K562 (cell line): Measurements from ENCODE around the gene PMVK. TPM values are rescaled to one million over a fixed set of nuclear protein-coding genes. Genes with fewer than 3 reads are reported as not detected.

Experiments
- ATAC-seq: fragments of 200-7000 bp; cut with Tn5 transposase; 3 replicates; pipeline ENCODE4 v1.9.1; 2020; ENCODE audit warnings: moderate library complexity
- BruUV-seq: library from RNA; stranded (reverse); fragments of 400-500 nt; replicated peaks from 2 replicates; lab custom pipeline; 2021; lab: Mats Ljungman, UMichigan
- CTCF ChIA-PET: fragments of 300-600 bp; formaldehyde crosslinking; extraction: SDS; loops from one replicate; lab custom pipeline; 2021; ENCODE audit warnings: low intra/inter-chr PET ratio; lab: Yijun Ruan, JAX
- POLR2A ChIA-PET: fragments of 300-600, 350-650 bp; sonication (Branson Sonifier 250); formaldehyde crosslinking; extraction: SDS; loops from one replicate; lab custom pipeline; 2021; ENCODE audit warnings: antibody characterized with exemption, inconsistent platforms; lab: Yijun Ruan, JAX
- DNase-seq, 4 experiments: peaks; one replicate each; pipeline versions ENCODE4 v3.0.0 to v3.0.0-alpha.2; 2011 to 2018; ENCODE audit warnings: low spot score in 3 of 4, mixed read lengths in 3 of 4; ENCODE audit errors: extremely low read depth in 1 of 4
- FAIRE-seq: peaks from 2 replicates; lab custom pipeline; 2011; peaks lifted over from hg19 to GRCh38; lab: Jason Lieb, UNC
- H2AFZ ChIP-seq: 2 replicates; pipeline ENCODE4 v1.6.0; 2011; ENCODE audit warnings: low read depth, low read length, control low read depth, inconsistent platforms
- H3K27ac ChIP-seq: fragments of 200-600 bp; 3 replicates; pipeline ENCODE4 v1.8.0; 2011; ENCODE audit warnings: low read depth, mild to moderate bottlenecking, control low read depth, inconsistent platforms, low read length, moderate library complexity, mixed read lengths; ENCODE audit errors: extremely low read depth
- H3K27me3 ChIP-seq, 2 experiments: fragments of 300-600 bp in 1 of 2; 2 replicates in 1 of 2; 3 replicates in 1 of 2; pipeline versions ENCODE4 v1.6.0 to v1.8.0; 2011; ENCODE audit warnings: inconsistent platforms in 2 of 2, low read length in 2 of 2, mild to moderate bottlenecking in 1 of 2, mixed read lengths in 1 of 2, moderate library complexity in 1 of 2; ENCODE audit not compliant: control insufficient read depth in 2 of 2, insufficient read depth in 2 of 2
- H3K36me3 ChIP-seq: fragments of 300-600 bp; 3 replicates; pipeline ENCODE4 v1.8.0; 2011; ENCODE audit warnings: mild to moderate bottlenecking, low read length, inconsistent platforms; ENCODE audit not compliant: control insufficient read depth, insufficient read depth
- H3K4me1 ChIP-seq, 2 experiments: fragments of 200-600 bp in 1 of 2; replicated peaks in 1 of 2; 2 replicates in 1 of 2; 3 replicates in 1 of 2; pipeline versions ENCODE4 v1.5.1 to v1.8.0; 2011; ENCODE audit warnings: inconsistent platforms in 2 of 2, low read length in 2 of 2, mild to moderate bottlenecking in 1 of 2, mixed read lengths in 1 of 2, moderate library complexity in 1 of 2; ENCODE audit not compliant: control insufficient read depth in 2 of 2, insufficient read depth in 2 of 2
- H3K4me2 ChIP-seq: 2 replicates; pipeline ENCODE4 v1.6.1; 2011; ENCODE audit warnings: low read length, control low read depth, inconsistent platforms, mixed read lengths; ENCODE audit not compliant: insufficient read depth
- H3K4me3 ChIP-seq: fragments of 200-600 bp; sonication (generic), shearing (Covaris generic); 2 replicates; pipeline ENCODE4 v1.5.1; 2016; ENCODE audit warnings: control low read depth, inconsistent platforms
- H3K79me2 ChIP-seq: fragments of 200-600 bp; 3 replicates; pipeline ENCODE4 v1.8.0; 2011; ENCODE audit warnings: low read length, inconsistent platforms; ENCODE audit not compliant: control insufficient read depth, insufficient read depth
- H3K9ac ChIP-seq, 2 experiments: 2 replicates each; pipeline versions ENCODE4 v1.6.0 to v1.6.1; 2011; ENCODE audit warnings: low read depth in 2 of 2, low read length in 2 of 2, control low read depth in 1 of 2, inconsistent platforms in 1 of 2, mild to moderate bottlenecking in 1 of 2, mixed read lengths in 1 of 2; ENCODE audit not compliant: insufficient read depth in 1 of 2
- H3K9me1 ChIP-seq: one replicate; pipeline ENCODE4 v1.6.0; 2011; ENCODE audit warnings: inconsistent platforms, mild to moderate bottlenecking, low read length, moderate library complexity; ENCODE audit not compliant: control insufficient read depth, insufficient read depth
- H3K9me3 ChIP-seq: replicated peaks from 2 replicates; pipeline ENCODE4 v1.5.1; 2011; ENCODE audit warnings: low read depth, low read length, inconsistent platforms; ENCODE audit not compliant: control insufficient read depth, insufficient read depth
- H4K20me1 ChIP-seq: replicated peaks from 2 replicates; pipeline ENCODE4 v1.6.1; 2011; ENCODE audit warnings: low read length, inconsistent platforms, mixed read lengths; ENCODE audit not compliant: control insufficient read depth, insufficient read depth
- BRF2 ChIP-seq: IDR thresholded peaks from 3 replicates; pipeline ENCODE4 v1.6.1; 2011; ENCODE audit warnings: borderline replicate concordance, mild to moderate bottlenecking; ENCODE audit not compliant: insufficient read length, insufficient read depth
- PRDM10 ChIP-seq: fragments of 450-650 bp; IDR thresholded peaks from 2 replicates; pipeline ENCODE4 v1.6.1; 2018; ENCODE audit not compliant: partially characterized antibody
- WGBS: fragments of 100-300 bp; shearing (Covaris generic); methylation state at CpG from one replicate; pipeline ENCODE4 v1.1.6; 2016; ENCODE audit warnings: low coverage, mixed read lengths; ENCODE audit not compliant: insufficient coverage; ENCODE audit errors: missing lambda C conversion rate; 5-methylcytosine and 5-hydroxymethylcytosine counted together
- in situ Hi-C: fragments of 300-500 bp; cut with MboI; formaldehyde crosslinking; loops from 4 replicates; pipeline ENCODE4 v1.15.0; 2018; ENCODE audit warnings: inconsistent platforms, mixed read lengths
- intact Hi-C: fragments of 100-400 bp; cut with micrococcal nuclease; formaldehyde crosslinking; loops from 2 replicates; pipeline ENCODE4 v1.14.2; 2022
- polyA plus RNA-seq, 8 experiments: library from polyadenylated mRNA; depleted of rRNA in 4 of 8; stranded (reverse) in 5 of 8; unstranded in 3 of 8; fragments of >200 nt; fragmentation: Nextera tagmentation in 2 of 8; fragmentation: Illumina TruSeq in 1 of 8; extraction: Ambion mirVana in 2 of 8; extraction: Trizol in 1 of 8; gene quantifications; 2 replicates each; pipeline versions ENCODE4 v1.2.1 to v1.2.3, GENCODE V29; 2011 to 2014; ENCODE audit warnings: inconsistent platforms in 1 of 8, missing spikeins in 1 of 8
- total RNA-seq, 7 experiments: library from RNA; depleted of rRNA in 6 of 7; stranded (reverse); fragments of >200 nt in 6 of 7; fragmentation: Illumina TruSeq in 2 of 7; extraction: Trizol in 2 of 7; gene quantifications; 2 replicates each; pipeline versions ENCODE4 v1.2.1 to v1.2.3, GENCODE V29; 2011 to 2021; ENCODE audit warnings: low replicate concordance in 1 of 7

PMVK gene
- total and polyA plus RNA-seq, 9 of the 15 experiments (the other 6 are each of a cell fraction or from before 2014, with no cell fraction given): 1.1 to 15.3 (median 6.3) TPM

GRCh38 chr1:154945962-154946850 is 9.7 kb upstream of the PMVK start:
- ChIA-PET CTCF (interaction anchor here (0.7 kb wide), 1 partner anchor 117 kb away, joined by 4 read pairs; no protein-coding TSS in a partner anchor), POLR2A (interaction anchor here (0.6 to 1.0 kb wide), 4 partner anchors 8 to 49 kb away, joined by 3 to 4 read pairs (median 4); partner anchors contain the start of genes PBXIP1 and PMVK)
- Histone ChIP-seq H3K9me3 (no peaks in the 10 kb centered on the region), H3K27me3 (no peaks in the 10 kb centered on the region), H2AFZ (no peak overlapping the region), H3K4me2 (no peak overlapping the region), H3K27ac (no peak overlapping the region), H4K20me1 (0 out of 2 replicates have a peak, but pooled peaks cover 3% of the 10 kb centered on the region), H3K4me3 (no peak overlapping the region), H3K9me1 (no peaks in the 10 kb centered on the region), H3K9ac (peak overlapping the region in 1 of 2 experiments; percentile 69; a peak in 2 of 4 replicates), H3K79me2 (no peaks in the 10 kb centered on the region), H3K36me3 (no peaks in the 10 kb centered on the region; the same call in 2 of the 3 replicates), H3K4me1 (peaks cover 25 to 50% of the 10 kb centered on the region in 2 experiments; a peak in 4 of 5 replicates)
- in situ Hi-C loops: no loop called here
- peak; percentile 72 for TF ChIP-seq PRDM10
- TF ChIP-seq BRF2: no peak
- ATAC-seq (no peak), FAIRE-seq (no peak), DNase-seq (no peak)
- intact Hi-C loops: no loop called here
- no TSS peak for BruUV-seq
- WGBS: 75% methylated on average over 17 of the region's 17 CpGs
